Ishikawa (cell line): ENCODE data around the gene CKAP5.

Source experiments
- CEBPB ChIP-seq: IDR thresholded peaks from 2 replicates; pipeline ENCODE4 v1.6.1; 2012
- CREB1 ChIP-seq: IDR thresholded peaks from 2 replicates; pipeline ENCODE4 v1.6.1; 2012; ENCODE audit warnings: low read depth
- EGR1 ChIP-seq: IDR thresholded peaks from 2 replicates; pipeline ENCODE4 v1.6.1; 2012
- EP300 ChIP-seq: IDR thresholded peaks from 2 replicates; pipeline ENCODE4 v1.6.1; 2012; ENCODE audit warnings: borderline replicate concordance
- FOXM1 ChIP-seq: IDR thresholded peaks from 2 replicates; pipeline ENCODE4 v1.6.1; 2012; ENCODE audit warnings: low read depth, borderline replicate concordance
- MAX ChIP-seq: IDR thresholded peaks from 2 replicates; pipeline ENCODE4 v1.6.1; 2012
- NFIC ChIP-seq: IDR thresholded peaks from 2 replicates; pipeline ENCODE4 v1.6.1; 2012
- RAD21 ChIP-seq: IDR thresholded peaks from 2 replicates; pipeline ENCODE4 v1.6.1; 2012; ENCODE audit warnings: low read depth
- REST ChIP-seq: IDR thresholded peaks from 2 replicates; pipeline ENCODE4 v1.6.1; 2012; ENCODE audit warnings: low read depth, mild to moderate bottlenecking
- TAF1 ChIP-seq: IDR thresholded peaks from 2 replicates; pipeline ENCODE4 v1.6.1; 2012; ENCODE audit warnings: low read depth, mild to moderate bottlenecking
- TCF12 ChIP-seq: IDR thresholded peaks from 2 replicates; pipeline ENCODE4 v1.6.1; 2012; ENCODE audit warnings: low read depth
- TEAD4 ChIP-seq: IDR thresholded peaks from 2 replicates; pipeline ENCODE4 v1.6.1; 2012
- YY1 ChIP-seq: IDR thresholded peaks from 2 replicates; pipeline ENCODE4 v1.6.1; 2012; ENCODE audit warnings: low read depth
- ZBTB7A ChIP-seq: IDR thresholded peaks from 2 replicates; pipeline ENCODE4 v1.6.1; 2012; ENCODE audit warnings: low read depth
- TF ChIP-seq, protein P1 (sequence below): IDR thresholded peaks from 2 replicates; pipeline ENCODE4 v1.6.1; 2012

CKAP5 gene

GRCh38 chr11:46769636-46770221 lies 76.4 kb downstream of the CKAP5 start:
- TF ChIP-seq ZBTB7A (no peak), YY1 (no peak), NFIC (no peak), TEAD4 (no peak), TCF12 (no peak), EGR1 (no peak), CREB1 (no peak), MAX (no peak), REST (no peak), CEBPB (no peak), TAF1 (no peak), EP300 (no peak), FOXM1 (no peak), RAD21 (no peak)
- TF ChIP-seq, protein P1, sequence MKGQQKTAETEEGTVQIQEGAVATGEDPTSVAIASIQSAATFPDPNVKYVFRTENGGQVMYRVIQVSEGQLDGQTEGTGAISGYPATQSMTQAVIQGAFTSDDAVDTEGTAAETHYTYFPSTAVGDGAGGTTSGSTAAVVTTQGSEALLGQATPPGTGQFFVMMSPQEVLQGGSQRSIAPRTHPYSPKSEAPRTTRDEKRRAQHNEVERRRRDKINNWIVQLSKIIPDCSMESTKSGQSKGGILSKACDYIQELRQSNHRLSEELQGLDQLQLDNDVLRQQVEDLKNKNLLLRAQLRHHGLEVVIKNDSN: no peak

DNA sequence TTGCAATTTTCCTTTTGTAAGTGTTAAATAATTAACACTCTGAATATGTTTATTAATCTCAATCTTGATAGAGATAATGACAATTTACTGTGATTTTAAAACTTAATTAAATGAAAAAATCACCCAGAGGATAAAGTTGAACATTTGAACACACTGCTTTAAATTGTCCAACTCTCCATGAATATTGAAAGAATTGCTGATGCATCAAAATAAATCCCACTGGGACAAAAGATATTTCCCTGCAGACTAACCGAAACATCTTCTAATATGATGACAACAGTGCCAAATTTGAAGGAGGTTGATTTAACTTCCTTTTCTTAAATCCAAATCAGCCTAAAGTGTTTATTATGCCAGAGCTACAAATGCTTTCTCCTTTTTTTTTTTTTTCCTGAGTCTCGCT lies 79.4 kb downstream of the CKAP5 start:
- TF ChIP-seq CREB1 (no peak), YY1 (no peak), CEBPB (no peak), TCF12 (no peak), NFIC (no peak)
- TF ChIP-seq, protein P1: no peak

- TF ChIP-seq FOXM1: no peak
- no peak for TF ChIP-seq REST
- TF ChIP-seq ZBTB7A: no peak
- no peak for TF ChIP-seq YY1
- TF ChIP-seq EP300: no peak
- TF ChIP-seq TCF12: no peak
- TF ChIP-seq TAF1: no peak
- TF ChIP-seq CREB1: no peak
- no peak for TF ChIP-seq CEBPB
- TF ChIP-seq EGR1: no peak
- TF ChIP-seq NFIC: no peak
- TF ChIP-seq RAD21: no peak
- no peak for TF ChIP-seq TEAD4
Observed at GRCh38 chr11:46762248-46762647, 83.8 kb downstream of the CKAP5 start.

DNA sequence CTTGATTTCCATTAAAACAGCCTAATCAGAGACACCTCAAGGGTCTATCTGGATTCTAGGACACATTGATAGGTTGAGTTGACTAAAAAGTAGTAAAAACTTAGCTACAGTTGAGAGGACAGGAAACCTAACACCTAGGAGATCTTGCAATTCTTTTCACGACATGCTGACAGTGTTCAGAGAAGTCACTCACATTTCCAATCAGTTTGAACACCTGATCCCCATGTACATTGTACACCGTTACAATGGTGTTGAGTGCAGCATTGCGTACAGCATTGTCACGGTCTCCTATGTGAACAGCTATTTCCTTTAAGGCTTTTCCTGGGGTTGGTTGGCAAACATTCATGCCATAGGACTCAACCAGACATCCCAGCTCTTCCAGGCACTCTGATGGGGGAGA lies 84.3 kb downstream of the CKAP5 start:
- TF ChIP-seq CREB1: no peak

- TF ChIP-seq YY1: no peak
- no peak for TF ChIP-seq CREB1
- no peak for TF ChIP-seq TCF12
- TF ChIP-seq, protein P1: no peak
- TF ChIP-seq CEBPB: no peak
- TF ChIP-seq REST: no peak
- no peak for TF ChIP-seq EP300
- TF ChIP-seq TEAD4: no peak
- TF ChIP-seq NFIC: no peak
- TF ChIP-seq FOXM1: no peak
- TF ChIP-seq EGR1: no peak
- no peak for TF ChIP-seq RAD21
- no peak for TF ChIP-seq MAX
Observed at GRCh38 chr11:46760429-46761128, 85.5 kb downstream of the CKAP5 start.
